Measurements from ENCODE around the gene TMEM247.

The TMEM247 gene

DNA sequence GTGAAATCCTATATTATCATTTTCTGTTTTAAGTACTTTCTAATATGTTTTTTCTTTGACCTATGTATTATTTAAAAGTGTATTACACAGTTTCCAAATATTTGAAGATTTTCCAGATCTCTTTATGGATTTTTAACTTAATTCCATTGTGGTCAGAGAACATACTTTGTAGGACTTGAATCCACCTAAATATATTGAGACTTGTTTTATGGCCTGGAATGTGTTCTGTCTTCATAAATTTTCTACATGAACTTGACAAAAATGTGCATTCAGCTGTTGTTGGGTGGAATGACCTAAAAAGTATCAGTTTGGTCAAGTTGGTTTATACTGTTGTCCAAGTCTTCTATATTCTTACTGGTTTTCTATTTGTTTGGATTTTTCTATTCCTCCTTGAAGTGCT is 33.8 kb upstream of the TMEM247 start:
- TF ChIP-seq, protein P1, sequence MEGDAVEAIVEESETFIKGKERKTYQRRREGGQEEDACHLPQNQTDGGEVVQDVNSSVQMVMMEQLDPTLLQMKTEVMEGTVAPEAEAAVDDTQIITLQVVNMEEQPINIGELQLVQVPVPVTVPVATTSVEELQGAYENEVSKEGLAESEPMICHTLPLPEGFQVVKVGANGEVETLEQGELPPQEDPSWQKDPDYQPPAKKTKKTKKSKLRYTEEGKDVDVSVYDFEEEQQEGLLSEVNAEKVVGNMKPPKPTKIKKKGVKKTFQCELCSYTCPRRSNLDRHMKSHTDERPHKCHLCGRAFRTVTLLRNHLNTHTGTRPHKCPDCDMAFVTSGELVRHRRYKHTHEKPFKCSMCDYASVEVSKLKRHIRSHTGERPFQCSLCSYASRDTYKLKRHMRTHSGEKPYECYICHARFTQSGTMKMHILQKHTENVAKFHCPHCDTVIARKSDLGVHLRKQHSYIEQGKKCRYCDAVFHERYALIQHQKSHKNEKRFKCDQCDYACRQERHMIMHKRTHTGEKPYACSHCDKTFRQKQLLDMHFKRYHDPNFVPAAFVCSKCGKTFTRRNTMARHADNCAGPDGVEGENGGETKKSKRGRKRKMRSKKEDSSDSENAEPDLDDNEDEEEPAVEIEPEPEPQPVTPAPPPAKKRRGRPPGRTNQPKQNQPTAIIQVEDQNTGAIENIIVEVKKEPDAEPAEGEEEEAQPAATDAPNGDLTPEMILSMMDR (IDR thresholded peaks at IDR 0.05; ENCODE audit: extremely low read depth, missing control alignments) = no peak
- no peak for DNase-seq (ENCODE audit: low spot score)

DNA sequence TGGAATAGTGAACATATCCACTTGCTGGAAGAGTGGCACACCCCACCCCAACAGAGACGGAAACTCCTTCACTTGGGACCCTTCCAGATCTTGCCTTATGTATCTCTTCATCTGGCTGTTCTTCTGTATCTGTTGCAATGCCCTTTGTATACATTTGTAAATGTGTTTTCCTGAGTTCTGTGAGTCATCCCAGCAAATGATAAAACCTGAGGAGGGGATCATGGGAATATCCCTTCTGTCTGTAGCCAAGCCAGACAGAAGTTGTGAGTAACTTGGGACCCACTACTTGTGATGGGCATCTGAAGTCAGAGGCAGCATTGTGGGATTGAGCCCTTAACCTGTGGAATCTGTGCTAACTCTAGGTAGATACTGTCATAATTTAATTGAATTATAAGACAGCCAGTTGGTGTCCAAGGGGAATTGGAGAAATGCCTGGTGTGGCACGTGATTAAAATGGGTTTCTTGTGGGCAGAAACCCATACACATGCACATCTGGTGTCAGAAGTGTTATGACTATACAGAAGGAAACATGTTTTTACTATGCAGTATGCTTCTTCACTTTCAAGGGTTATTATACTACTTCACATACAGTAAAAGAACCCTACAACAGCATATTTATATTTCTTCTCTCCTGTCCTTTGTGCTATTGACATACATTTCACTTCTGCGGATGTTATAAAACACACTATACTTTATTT is 32.3 kb upstream of the TMEM247 start:
- TF ChIP-seq, protein P1 (IDR thresholded peaks at IDR 0.05; ENCODE audit: extremely low read depth, missing control alignments) = no peak
- no peak for DNase-seq (ENCODE audit: low spot score)

DNA sequence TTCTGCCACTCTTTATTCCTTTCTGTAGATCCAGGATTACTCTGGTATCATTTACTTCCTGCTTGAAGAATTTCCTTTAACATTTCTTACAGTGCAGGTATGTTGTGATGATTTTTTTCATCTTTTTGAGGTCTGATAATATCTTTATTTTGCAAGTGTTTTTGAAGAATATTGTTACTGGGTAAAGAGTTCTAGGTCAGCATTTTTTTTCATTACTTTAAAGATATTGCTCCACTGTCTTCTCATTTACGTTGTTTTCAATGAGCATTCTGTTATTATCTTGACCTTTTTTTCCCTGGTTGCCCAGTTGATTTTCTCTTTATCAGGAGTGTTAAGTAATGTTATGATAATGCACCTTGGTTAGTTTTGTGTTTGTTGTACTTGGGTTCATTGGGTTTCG is 31.7 kb upstream of the TMEM247 start:
- TF ChIP-seq, protein P1 (IDR thresholded peaks at IDR 0.05; ENCODE audit: extremely low read depth, missing control alignments) = no peak
- DNase-seq (ENCODE audit: low spot score) = no peak

DNA sequence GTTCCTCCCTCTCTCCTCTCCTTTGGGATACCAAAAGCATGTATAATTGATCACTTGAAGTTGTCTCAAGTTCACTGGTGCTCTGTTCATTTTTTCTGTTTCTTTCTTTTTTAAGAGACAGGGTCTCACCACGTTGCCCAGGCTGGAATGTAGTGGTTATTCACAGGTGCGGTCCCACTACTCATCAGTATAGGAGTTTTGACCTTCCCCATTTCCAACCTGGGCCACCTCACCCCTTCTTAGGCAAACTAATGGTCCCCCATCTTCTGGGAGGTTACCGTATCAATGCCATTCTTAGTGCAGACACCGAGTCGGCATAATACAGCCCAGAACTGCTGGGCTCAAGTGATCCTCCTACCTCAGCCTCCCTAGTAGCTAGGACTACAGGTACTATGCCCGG is 31.3 kb upstream of the TMEM247 start:
- TF ChIP-seq, protein P1 (IDR thresholded peaks at IDR 0.05; ENCODE audit: extremely low read depth, missing control alignments) = no peak
- DNase-seq (ENCODE audit: low spot score) = no peak

DNA sequence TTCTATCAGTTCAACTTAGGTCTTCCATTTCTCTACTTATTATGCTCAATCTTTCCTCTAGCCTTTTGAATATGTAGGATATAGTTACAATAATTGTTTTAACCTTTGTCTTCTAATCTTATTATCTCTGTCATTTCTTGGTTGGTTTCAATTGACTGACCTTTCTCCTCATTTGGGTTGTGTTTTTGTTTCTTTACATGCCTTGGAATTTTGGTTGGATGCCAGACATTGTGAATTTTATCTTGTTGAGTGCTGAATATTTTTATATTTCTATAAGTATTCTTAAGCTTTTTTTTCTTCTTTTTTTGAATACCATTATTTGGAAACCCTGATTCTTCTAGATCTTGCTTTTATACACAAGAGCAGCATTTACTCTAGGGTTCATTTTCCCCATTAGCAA is 30.7 kb upstream of the TMEM247 start:
- TF ChIP-seq, protein P1 (IDR thresholded peaks at IDR 0.05; ENCODE audit: extremely low read depth, missing control alignments) = no peak
- DNase-seq (ENCODE audit: low spot score) = no peak

DNA sequence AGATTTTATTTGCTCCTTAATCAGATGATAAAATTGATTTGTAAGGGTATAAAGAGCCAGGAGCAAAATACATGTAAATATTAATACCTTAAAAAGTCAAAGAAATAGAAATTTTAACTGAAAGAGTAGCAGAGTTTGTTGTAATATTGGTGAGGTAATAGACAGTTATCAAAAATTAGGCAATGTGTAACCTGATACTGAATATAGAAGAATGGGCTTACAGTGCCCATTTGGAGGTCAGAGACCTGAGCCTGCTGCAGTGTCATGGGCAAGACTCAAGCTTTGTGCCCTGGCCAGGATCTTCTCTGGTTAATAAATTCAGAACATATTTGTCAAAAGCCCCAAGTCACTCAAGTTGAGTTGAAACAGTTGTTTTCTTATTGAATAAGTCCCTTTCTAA is 29.7 kb upstream of the TMEM247 start:
- DNase-seq (ENCODE audit: low spot score) = no peak
- TF ChIP-seq, protein P1 (IDR thresholded peaks at IDR 0.05; ENCODE audit: extremely low read depth, missing control alignments) = no peak

DNA sequence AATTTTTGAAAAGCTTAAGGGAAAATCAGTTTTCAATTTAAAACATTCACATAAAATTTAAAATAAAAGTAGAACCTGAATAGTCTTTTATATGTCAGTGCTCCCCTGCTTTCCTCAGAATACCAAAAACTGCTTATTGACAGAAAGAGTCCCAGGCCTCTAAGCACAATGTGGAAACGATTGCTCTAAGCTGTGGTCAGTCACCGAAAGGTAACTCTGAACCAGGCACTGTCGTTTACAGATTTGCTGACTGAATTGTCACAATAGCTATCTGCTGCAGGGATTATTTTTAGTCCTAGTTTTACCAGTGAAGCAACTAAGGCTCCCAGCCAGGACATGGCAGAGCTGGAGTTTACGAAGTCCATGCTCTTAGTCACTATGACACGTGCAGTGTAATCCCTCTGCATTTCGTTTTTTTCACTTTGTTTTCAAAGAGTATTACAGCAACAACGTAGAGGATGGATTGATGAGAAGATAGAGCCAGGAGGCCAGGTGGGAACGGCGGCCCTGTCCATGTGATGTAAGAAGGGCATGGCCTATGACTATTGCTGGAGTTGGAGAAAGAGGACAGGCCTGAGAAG is 28.1 kb upstream of the TMEM247 start:
- TF ChIP-seq, protein P1 (IDR thresholded peaks at IDR 0.05; ENCODE audit: extremely low read depth, missing control alignments) = no peak
- DNase-seq (ENCODE audit: low spot score) = no peak
